Endothelial cell of umbilical vein (primary cell): ENCODE measurements around the gene STK17A. TPM values are rescaled to one million over a fixed set of nuclear protein-coding genes. Genes with fewer than 3 reads are reported as not detected.

Experiments used
- BruUV-seq: library from RNA; stranded (reverse); fragments of 400-500 nt; replicated peaks from 2 replicates; lab custom pipeline; 2021; lab: Mats Ljungman, UMichigan
- CTCF ChIA-PET: fragments of 300-600, 350-600 bp; sonication (Branson Sonifier 250); formaldehyde crosslinking; loops from one replicate; lab custom pipeline; 2021; ENCODE audit warnings: antibody characterized with exemption, inconsistent platforms; lab: Charles Lee
- POLR2A ChIA-PET: fragments of 300-600, 350-600 bp; sonication (Branson Sonifier 250); formaldehyde crosslinking; loops from one replicate; lab custom pipeline; 2021; ENCODE audit warnings: antibody characterized with exemption, inconsistent platforms; lab: Charles Lee
- DNase-seq: peaks from one replicate; pipeline ENCODE4 v3.0.0-alpha.2; 2011; ENCODE audit warnings: low read depth, low spot score
- FAIRE-seq: peaks from 2 replicates; lab custom pipeline; 2011; peaks lifted over from hg19 to GRCh38; lab: Jason Lieb, UNC
- H2AFZ ChIP-seq: 2 replicates; pipeline ENCODE4 v1.6.0; 2012; ENCODE audit warnings: low read depth, low read length, control low read depth, inconsistent platforms
- H3K27ac ChIP-seq: 2 replicates; pipeline ENCODE4 v1.5.1; 2011; ENCODE audit warnings: low read depth, mild to moderate bottlenecking, control low read depth, low read length, moderate library complexity; ENCODE audit not compliant: insufficient read depth
- H3K27me3 ChIP-seq, 2 experiments: 2 replicates each; pipeline versions ENCODE4 v1.6.0 to v1.6.1; 2011; ENCODE audit warnings: low read length in 2 of 2, mixed read lengths in 1 of 2; ENCODE audit not compliant: control insufficient read depth in 2 of 2, insufficient read depth in 2 of 2
- H3K36me3 ChIP-seq, 2 experiments: 2 replicates in 1 of 2; 3 replicates in 1 of 2; pipeline ENCODE4 v1.5.1; 2011; ENCODE audit warnings: low read length in 2 of 2, mild to moderate bottlenecking in 1 of 2, moderate library complexity in 1 of 2; ENCODE audit not compliant: control insufficient read depth in 2 of 2, insufficient read depth in 2 of 2; ENCODE audit errors: extremely low read depth in 1 of 2
- H3K4me1 ChIP-seq: 3 replicates; pipeline ENCODE4 v1.5.1; 2011; ENCODE audit warnings: mild to moderate bottlenecking, low read length; ENCODE audit not compliant: control insufficient read depth, insufficient read depth; ENCODE audit errors: extremely low read depth
- H3K4me2 ChIP-seq: 2 replicates; pipeline ENCODE4 v1.6.1; 2011; ENCODE audit warnings: low read length, control low read depth, mixed read lengths; ENCODE audit not compliant: insufficient read depth
- H3K4me3 ChIP-seq, 3 experiments: fragments of 200-600 bp in 1 of 3; sonication (generic), shearing (Covaris generic) in 1 of 3; replicated peaks in 1 of 3; 2 replicates each; pipeline ENCODE4 v1.5.1; 2011 to 2016; ENCODE audit warnings: control low read depth in 3 of 3, low read length in 3 of 3, mild to moderate bottlenecking in 2 of 3, inconsistent platforms in 1 of 3, low read depth in 1 of 3, moderate library complexity in 1 of 3; ENCODE audit not compliant: insufficient read depth in 1 of 3
- H3K79me2 ChIP-seq: 2 replicates; pipeline ENCODE4 v1.6.0; 2012; ENCODE audit warnings: low read length, inconsistent platforms; ENCODE audit not compliant: control insufficient read depth, insufficient read depth
- H3K9ac ChIP-seq: replicated peaks from 2 replicates; pipeline ENCODE3; 2011; ENCODE audit warnings: low read length, control low read depth; ENCODE audit not compliant: insufficient read depth; ENCODE audit errors: extremely low read depth
- H3K9me1 ChIP-seq: replicated peaks from 3 replicates; pipeline ENCODE4 v1.6.0; 2011; ENCODE audit warnings: mild to moderate bottlenecking, low read length; ENCODE audit not compliant: control insufficient read depth, insufficient read depth; ENCODE audit errors: extremely low read depth
- H3K9me3 ChIP-seq: replicated peaks from 2 replicates; pipeline ENCODE4 v1.5.1; 2012; ENCODE audit warnings: low read length, inconsistent platforms; ENCODE audit not compliant: control insufficient read depth, insufficient read depth
- H4K20me1 ChIP-seq: replicated peaks from 2 replicates; pipeline ENCODE3; 2011; ENCODE audit warnings: mild to moderate bottlenecking, low read length; ENCODE audit not compliant: control insufficient read depth, insufficient read depth; ENCODE audit errors: extremely low read depth
- EZH2 ChIP-seq: IDR thresholded peaks from 2 replicates; pipeline ENCODE4 v1.6.1; 2012; ENCODE audit warnings: borderline replicate concordance, low read depth, mild to moderate bottlenecking, moderate library complexity, low read length, inconsistent platforms; ENCODE audit not compliant: severe bottlenecking
- FOS ChIP-seq: IDR thresholded peaks from 2 replicates; pipeline ENCODE4 v1.6.1; 2011; ENCODE audit warnings: mild to moderate bottlenecking, low read length, moderate library complexity, borderline replicate concordance; ENCODE audit not compliant: insufficient read depth
- JUN ChIP-seq: IDR thresholded peaks from 2 replicates; pipeline ENCODE4 v1.6.1; 2011; ENCODE audit warnings: borderline replicate concordance, low read depth; ENCODE audit not compliant: insufficient read length, insufficient read depth
- MAX ChIP-seq: IDR thresholded peaks from 2 replicates; pipeline ENCODE4 v1.6.1; 2011; ENCODE audit not compliant: insufficient read depth, insufficient read length
- MYC ChIP-seq: IDR thresholded peaks from one replicate; pipeline ENCODE4 v1.6.1; 2011; ENCODE audit warnings: mild to moderate bottlenecking, low read depth, low read length
- POLR2AphosphoS5 ChIP-seq: IDR thresholded peaks from 2 replicates; pipeline ENCODE4 v1.6.1; 2012; ENCODE audit warnings: low read depth, mild to moderate bottlenecking, control low read depth, low read length, moderate library complexity; ENCODE audit not compliant: insufficient read depth
- dilution Hi-C: fragments of 300-500 bp; cut with MboI; formaldehyde crosslinking; loops from one replicate; pipeline ENCODE4 v1.15.0; 2019; ENCODE audit warnings: low sequenced_read_pairs; ENCODE audit not compliant: extremely low pct_ligation_motif_present
- intact Hi-C: fragments of 100-400 bp; cut with micrococcal nuclease; formaldehyde crosslinking; loops from one replicate; pipeline ENCODE4 v1.10.0; 2022
- polyA plus RNA-seq, 4 experiments: library from polyadenylated mRNA; depleted of rRNA in 3 of 4; stranded (reverse) in 3 of 4; unstranded in 1 of 4; fragments of >200 nt; gene quantifications; 2 replicates each; pipeline versions ENCODE4 v1.2.1 to v1.2.3, GENCODE V29; 2011 to 2012; ENCODE audit warnings: missing spikeins in 1 of 4
- total RNA-seq: library from RNA; stranded (reverse); gene quantifications from 2 replicates; pipeline ENCODE4 v1.2.3, GENCODE V29; 2021
- TF ChIP-seq, protein P1 (sequence below), 2 donors: IDR thresholded peaks; 1 replicate in 1 of 2; 2 replicates in 1 of 2; pipeline ENCODE4 v1.5.1; 2011; ENCODE audit warnings: low read length in 2 of 2, mild to moderate bottlenecking in 2 of 2, moderate library complexity in 2 of 2, control low read depth in 1 of 2, inconsistent platforms in 1 of 2, low read depth in 1 of 2; ENCODE audit not compliant: insufficient read depth in 1 of 2; ENCODE audit errors: extremely low read depth in 1 of 2

Gene STK17A
- total and polyA plus RNA-seq, 2 donors (not counting 3 experiments of a cell fraction or from before 2014, with no cell fraction given) = 11.7 to 58.8 TPM

- Histone ChIP-seq H3K27ac (peak overlapping the region; percentile 49), H3K36me3 (no peaks in the 10 kb centered on the region), H3K4me2 (peak overlapping the region; percentile 74), H3K79me2 (peaks cover 57% of the 10 kb centered on the region), H3K9me1 (no peaks in the 10 kb centered on the region), H3K4me1 (peaks cover 33% of the 10 kb centered on the region), H3K9ac (peak overlapping the region; percentile 96), H4K20me1 (peaks cover 7% of the 10 kb centered on the region), H2AFZ (no peak overlapping the region), H3K9me3 (no peaks in the 10 kb centered on the region), H3K4me3 (peak overlapping the region; percentile 74 to 89 (median 76)), H3K27me3 (peaks cover 2 to 12% of the 10 kb centered on the region in 2 experiments)
- dilution Hi-C loops (loop anchor here (25.0 kb wide), 1 partner anchor 129 kb away; no protein-coding TSS in a partner anchor), intact Hi-C loops (loop anchor here (1.0 to 10.0 kb wide), 4 partner anchors 64 to 649 kb away; partner anchors contain the start of genes COA1, MRPL32 and PSMA2)
- no TSS peak for BruUV-seq
- ChIA-PET CTCF (interaction anchor here (0.6 to 9.5 kb wide), 59 partner anchors 8 to 1441 kb away, joined by 3 to 603 read pairs (median 6); partner anchors contain the start of genes BLVRA, COA1, MRPL32 and PSMA2), POLR2A (interaction anchor here (0.8 to 2.3 kb wide), 15 partner anchors 10 to 652 kb away, joined by 3 to 73 read pairs (median 7); partner anchors contain the start of genes COA1, MRPL32 and PSMA2)
- FAIRE-seq (no peak), DNase-seq (peak; percentile 71)
- TF ChIP-seq EZH2 (no peak), POLR2AphosphoS5 (peak; percentile 10), MAX (no peak), FOS (no peak), MYC (peak; percentile 41), JUN (no peak)
- TF ChIP-seq, protein P1, sequence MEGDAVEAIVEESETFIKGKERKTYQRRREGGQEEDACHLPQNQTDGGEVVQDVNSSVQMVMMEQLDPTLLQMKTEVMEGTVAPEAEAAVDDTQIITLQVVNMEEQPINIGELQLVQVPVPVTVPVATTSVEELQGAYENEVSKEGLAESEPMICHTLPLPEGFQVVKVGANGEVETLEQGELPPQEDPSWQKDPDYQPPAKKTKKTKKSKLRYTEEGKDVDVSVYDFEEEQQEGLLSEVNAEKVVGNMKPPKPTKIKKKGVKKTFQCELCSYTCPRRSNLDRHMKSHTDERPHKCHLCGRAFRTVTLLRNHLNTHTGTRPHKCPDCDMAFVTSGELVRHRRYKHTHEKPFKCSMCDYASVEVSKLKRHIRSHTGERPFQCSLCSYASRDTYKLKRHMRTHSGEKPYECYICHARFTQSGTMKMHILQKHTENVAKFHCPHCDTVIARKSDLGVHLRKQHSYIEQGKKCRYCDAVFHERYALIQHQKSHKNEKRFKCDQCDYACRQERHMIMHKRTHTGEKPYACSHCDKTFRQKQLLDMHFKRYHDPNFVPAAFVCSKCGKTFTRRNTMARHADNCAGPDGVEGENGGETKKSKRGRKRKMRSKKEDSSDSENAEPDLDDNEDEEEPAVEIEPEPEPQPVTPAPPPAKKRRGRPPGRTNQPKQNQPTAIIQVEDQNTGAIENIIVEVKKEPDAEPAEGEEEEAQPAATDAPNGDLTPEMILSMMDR (IDR thresholded peaks at IDR 0.05; ENCODE audit: extremely low read depth in 1 of 2, insufficient read depth in 1 of 2, low read depth in 1 of 2, low read length in 2 of 2) = peak in 1 of 2 donors; percentile 28
Observed at GRCh38 chr7:43583424-43584194, 701 bp downstream of the STK17A start.
